Stimulated activated naive CD4-positive, alpha-beta T cell treated with Interleukin-2 at 50 U/mL for 16 hours (primary cell): ENCODE data around the gene KLHL29.

Experiments used
- DNase-seq: peaks from one replicate; lab custom pipeline; 2025; lab: John Stamatoyannopoulos, UW

KLHL29 gene

DNA sequence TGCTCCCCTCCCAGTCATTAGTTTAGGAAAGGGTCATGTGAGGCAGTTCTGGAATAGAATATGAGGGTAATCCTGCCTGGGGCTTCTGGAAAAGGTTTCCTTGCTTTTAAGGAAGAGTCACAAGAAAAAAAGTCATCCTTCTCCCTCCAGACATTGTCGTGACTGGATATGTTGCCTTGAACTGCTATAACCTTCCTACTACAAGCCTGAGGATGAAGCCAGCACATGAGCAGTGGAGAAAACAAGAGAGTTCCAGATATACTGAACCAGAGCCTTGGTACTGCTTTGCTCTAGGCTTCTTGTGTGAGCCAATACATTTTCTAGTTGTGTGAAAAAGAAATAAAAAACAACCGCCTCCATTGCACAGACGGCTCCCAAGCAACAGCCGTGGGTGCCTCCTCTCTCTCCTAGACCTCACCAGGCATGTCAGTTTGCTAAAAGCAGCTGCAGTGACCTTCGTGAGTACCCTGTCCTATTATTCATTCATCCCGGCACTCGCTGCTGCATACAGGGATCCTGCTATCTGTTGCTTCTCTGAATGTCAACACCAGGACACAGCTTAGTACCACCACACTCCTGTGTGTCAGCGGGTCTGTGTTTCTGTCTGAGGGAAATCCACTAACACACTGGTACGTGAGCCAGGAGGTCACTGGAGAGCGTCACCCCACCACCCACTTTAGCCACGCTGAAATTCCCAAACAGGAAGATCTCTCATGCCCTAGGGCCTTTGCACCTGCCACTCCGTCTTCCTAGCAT, 186.7 kb downstream of the KLHL29 start:
- DNase-seq, result no peak

DNA sequence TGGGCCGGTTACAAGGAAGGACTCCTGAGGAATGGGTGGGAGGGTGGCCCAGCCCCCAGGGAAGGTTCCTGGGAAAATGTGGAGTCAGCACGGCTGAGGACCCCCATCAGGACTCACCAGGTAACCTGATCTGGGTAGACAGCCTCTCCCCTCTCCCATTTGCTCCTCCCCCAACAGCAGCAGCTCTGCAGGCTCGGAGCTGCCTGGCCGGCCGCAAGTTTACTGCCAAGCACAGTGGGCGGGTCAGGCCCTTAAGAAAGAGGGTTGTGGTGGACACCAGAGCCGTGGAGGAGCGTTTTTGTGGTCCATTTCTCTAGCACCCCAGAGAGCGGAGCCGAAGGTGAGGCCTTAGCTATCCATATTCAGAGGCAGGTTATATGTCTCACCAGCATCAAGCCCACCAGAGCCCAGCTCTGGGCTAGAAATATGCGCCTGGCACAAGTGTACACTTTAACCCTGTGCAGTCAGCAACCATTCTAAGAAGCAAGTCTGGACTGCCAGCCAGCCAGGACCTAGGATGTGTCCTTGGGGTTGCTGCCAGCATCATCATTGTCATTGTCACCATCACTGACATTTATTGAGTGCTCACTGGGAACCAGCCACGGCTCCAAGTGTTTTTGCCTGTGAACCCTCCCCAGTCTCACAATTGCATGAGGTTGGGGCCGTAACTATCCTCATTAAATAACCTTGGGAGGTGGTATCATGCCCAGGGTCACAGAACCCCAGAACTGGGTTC, 190.1 kb downstream of the KLHL29 start:
- no peak for DNase-seq

DNA sequence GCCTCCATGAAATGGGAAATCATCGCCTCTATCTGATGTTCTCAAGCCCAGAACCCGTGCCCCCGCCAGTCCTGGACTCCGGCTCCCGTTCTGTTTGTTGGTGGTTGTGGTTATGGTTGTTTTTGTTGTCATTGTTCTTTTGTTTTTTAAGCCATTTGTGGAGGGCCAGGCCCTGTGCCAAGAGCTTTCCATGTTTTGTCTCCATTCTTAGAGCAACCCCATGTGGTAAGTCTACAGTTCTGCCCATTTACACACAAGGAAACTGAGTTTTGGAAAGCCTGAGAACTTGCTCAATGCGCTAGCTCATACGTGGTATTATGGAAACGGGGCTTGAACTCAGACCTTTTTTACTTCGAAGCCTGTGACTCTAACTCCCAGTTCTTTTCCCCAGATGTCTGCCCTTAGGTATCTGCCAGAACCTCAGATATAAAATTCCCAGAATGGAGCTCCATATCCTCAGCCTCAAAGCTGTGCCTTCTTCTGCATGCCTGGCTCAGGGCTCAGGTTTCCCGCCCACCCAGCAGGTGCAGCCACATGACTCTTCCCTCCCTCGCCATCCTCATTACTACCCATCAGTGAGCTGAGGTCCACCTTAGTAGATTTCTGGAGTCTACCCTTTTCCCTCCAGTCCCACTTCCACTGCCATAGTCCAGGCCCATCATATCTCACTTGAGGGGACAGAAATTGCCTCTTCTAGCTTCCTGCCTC, 194.1 kb downstream of the KLHL29 start:
- DNase-seq, result no peak

DNA sequence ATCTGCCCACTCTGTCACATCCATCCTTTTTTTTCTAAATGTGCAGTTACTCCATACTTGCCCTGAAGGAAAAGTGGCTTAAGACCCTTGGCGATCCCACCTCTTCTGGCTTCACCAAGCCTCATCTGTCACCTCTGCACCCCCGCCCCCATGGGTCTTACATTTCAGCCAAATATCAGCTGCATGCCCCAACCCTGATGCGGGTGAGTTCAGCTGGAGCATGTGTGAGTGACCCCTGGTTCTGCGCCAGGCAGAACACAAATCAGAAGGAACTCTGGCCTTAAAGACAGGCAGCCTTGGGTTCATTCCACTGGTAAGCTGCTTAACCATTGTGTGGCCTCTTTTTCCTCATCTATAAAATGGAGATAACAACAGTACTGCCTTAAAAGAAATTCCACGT, 194.7 kb downstream of the KLHL29 start:
- no peak for DNase-seq

DNA sequence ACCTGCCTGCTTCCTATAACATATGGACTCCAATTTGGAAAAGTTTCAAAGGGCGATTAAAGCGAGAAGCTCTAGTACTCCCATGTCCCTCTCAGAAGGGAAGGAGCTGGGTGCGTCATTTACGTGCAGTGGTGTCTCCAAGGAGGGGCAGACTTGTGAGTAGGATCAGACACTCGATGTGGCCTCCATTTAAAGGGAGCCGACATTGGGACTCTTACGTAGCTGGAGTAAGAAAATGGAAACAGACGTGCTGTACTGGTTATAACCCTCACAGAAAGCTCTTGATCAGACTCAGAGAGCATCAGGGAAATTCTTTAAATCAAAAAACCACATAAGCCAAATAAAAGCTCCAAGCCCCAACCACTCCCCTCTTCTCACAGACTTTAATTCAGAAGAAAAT, 198.5 kb downstream of the KLHL29 start:
- no peak for DNase-seq

DNA sequence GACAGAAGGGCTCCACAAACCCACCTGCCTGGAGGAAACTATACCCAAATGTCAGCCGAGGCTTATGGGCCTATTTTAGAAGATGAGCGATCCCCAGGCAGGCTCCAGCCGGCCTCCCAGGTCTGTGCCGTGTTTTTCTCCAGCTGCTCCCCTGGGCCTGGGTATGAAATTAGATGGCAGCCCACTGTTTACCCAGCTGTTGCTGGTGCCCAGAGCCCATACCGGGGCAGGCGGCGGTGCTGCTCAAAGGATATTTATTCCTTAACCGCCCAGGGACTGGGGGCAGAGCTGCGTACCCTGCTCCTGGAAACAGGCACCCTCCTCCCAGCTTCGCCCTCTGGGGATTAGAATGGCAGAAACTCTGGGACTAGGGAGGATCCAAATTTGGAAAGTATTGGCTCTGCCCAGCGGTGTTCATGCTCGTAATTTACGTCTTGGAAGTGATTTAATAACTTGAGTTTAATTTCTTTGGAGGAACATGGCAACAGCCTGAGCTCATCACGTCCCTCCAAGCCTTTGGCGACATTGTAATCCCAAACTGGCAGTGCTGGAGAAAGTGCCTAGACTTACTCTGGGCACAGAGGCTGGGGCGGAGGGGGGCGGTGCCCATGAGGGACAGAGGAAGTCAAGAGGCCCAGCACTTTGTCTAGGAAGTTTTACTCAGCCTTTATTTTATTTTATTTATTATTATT, 199.2 kb downstream of the KLHL29 start:
- no peak for DNase-seq

DNA sequence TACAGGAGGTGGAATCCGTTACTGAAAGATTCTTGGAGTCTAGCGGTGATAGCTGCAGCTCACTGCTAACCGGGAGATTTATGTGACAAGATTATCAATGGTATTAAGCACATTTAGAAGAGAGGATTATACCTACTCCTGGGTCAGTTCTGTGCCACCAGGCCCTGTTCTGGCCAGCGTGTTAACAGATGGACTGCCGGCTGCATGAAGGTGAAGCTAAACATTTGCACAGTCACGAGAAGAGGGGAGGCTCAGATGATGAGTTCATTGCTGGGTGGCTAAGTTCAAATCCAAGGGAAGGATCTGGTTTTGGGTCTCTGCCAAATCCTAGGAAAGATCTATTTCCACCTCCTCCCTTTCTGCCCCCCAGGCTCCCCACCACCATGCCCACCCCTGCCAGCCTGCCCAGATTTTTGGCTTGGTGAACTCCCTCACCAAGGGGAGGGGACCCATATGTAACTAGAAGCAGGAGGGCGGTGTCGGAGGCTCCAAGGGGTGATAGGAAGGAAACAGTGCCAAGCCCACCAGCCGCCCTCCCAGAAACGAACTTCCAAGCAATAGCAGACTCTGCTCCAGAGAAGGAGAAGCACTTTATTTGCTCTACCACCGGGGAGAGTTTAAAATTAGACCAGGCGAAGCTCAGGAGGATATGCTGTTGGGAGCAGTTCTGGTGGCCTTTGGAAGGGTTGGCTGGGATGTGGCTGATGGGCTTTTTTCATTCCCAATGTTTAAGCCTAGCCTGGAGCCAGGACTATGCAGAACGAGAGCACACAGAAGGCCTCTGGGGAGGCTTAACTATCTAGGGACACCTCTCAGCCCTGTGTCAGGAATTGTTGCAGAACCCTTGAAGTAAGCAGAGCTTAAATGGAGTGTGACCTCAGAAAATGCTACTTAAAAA, 200.5 kb downstream of the KLHL29 start:
- no peak for DNase-seq

DNA sequence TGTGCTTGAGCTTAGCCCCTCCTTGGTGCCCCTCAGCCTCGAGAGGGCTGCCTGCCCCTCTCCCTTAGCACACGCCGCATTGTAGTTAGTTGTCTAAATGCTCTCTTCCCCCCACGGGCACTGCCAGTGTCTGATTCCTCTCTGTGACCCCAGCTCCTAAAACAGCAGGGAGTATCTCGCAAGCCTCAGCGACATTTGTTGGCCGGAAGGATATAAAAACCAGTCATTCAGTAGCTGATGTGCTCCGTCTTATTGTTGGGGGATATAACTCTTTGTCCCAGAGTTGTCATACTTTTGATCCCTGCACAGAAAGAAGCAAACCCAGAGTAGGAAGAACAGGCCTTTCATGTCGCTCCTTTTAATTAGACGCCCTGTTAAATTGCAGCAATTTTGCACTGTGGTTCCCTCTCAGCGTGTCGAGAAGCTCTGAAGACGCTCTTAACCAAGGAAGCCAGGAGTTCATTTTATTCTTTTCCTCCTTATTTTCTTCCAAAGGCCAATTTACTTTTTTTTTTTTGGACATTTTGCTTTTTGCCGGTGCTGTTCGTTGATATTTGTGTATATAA, 201.8 kb downstream of the KLHL29 start:
- DNase-seq, result no peak

DNA sequence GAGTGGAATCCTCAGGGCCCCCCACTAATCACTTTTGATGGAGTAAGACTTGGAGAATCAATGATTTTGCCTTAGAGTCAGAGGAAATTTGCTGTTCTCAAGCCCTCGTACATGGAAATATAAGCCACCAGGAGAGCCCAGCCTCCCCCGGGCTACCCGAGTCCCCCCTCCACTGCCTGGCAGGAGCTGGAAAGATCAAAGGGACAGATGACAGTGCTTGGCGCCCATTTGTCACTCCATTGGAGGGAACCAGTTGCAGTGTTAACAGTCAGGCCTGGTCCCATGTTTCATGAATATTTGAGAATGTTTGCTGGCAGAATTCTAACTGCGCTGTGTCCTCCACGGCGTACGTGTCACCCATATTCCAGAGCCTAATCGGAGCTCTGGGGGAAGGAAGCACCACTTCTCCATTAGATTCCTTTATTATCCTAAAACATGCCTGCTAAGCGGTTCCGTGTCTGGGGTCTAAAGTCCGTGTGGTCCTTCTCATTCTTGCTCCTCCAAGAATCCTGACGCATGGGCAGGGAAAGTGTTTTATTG, 202.4 kb downstream of the KLHL29 start:
- no peak for DNase-seq

DNA sequence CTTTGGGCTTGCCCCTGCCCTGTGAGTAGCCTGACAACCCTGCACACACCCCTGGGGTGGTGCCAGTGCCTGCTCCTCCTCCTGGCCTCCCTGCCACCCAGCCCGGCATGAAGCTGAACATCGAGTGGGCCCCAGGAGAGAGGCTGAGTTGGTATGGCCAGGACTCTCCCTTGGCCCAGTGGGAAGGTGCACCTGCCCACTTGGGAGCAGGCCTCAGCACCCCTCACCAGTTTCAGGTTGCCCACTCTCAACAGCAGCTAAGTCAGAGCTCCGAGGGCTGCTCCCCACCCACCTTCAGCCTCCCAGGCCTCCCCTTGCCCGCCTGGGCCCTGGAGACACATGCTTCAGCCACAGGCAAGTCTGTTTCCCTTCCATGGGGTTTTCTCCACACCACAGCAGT, 203.1 kb downstream of the KLHL29 start:
- no peak for DNase-seq

DNA sequence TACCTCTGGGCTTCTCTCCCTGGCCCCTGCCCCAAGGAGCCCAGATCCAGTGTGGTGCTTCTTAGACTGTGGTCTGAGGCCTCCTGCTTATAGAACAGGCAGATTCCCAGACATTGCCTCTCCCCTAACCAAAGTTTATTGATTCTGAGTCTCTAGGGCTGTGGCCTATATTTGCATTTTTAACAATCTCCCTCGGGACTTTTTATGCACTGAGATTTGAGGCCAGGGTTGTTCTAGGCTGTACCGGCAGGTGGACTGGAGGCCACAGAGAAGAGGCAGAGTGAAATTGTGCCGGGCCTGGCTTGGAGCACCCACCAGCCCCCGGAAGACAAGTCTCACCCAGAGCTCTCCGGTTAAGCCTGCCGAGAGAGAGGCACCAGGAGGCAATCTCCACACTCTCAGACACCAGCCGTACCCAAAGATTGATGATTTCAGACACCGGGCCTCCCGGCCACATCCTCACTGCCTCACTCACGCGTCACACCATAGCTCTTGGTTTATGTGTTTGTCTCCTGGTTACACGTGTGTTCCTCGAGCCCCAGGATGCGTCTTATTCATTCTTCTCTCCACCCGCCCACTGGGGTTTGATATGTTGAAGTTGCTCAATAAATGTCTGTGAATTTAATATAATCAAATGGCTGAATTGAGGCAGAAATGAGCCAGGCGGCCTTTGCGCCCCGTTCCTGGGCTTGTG, 203.7 kb downstream of the KLHL29 start:
- DNase-seq, result no peak

DNA sequence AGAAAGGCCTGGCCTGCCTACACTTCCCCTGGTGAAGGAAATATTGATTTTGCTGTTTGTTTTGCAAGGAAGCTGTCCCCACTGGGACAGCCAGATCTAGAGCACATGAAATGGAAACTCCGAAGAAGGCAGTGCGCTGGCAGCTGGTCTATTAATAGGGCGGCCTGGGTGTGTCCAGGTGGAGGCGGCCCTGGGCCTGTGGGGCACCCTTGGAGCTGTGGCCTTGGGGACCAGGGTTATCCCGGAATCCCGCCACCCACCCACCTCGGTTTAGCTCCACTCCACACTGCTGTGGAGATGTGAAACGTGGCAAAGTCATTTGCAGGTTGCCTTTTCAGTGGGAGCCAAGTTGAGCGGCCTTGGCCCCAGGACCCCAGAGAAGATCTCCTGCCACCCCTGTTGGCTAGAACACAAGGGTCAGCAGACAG, 204.3 kb downstream of the KLHL29 start:
- no peak for DNase-seq

DNA sequence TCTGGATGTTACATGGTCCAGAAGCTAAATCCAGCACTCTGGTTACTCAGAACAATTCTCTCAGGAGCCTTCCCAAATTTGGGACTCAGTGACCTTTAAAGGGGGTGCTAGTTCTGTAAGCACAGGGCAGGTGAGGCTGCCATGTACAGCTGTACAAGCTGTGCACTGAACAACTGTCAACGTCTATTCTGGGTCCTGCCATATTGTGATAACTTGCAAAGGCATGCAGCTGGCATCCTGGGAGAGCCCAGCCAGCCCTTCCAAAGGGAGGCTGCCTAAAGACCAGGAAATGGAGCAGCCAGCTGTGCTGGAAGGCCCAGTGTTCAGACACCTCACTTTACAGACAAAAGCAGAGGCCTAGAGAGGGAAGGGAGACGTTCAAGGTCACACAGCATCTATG, 204.8 kb downstream of the KLHL29 start:
- no peak for DNase-seq

DNA sequence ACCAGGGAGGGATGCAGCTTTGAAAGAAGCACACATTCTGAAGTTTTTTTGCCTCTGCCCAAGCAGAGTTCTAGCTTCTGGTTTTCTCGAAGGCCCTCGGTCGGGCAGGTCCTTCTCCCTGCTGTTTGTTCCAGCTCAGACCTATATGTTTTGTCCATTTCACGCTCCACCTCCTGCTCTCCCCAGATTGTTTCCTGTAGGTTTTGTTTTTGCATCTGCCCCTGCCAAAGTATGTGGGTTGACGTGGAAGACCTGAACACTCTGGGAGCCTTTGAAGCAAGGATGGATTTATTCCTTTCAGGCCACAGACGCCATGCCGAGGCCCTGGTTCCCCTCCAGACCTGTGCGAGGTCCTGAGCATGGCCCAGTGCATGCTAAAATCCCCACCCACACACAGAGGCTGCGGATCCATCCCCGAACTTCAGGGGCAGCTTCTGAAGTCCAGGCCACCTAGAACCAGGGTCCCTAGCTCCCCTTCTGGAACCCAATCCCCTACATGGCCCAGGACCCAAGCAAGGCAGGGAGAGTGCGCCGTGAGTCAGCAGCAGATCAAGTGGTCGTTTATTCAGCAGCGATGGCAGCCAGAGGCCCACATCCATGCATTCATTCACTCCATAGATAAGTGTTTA, 205.4 kb downstream of the KLHL29 start:
- no peak for DNase-seq

DNA sequence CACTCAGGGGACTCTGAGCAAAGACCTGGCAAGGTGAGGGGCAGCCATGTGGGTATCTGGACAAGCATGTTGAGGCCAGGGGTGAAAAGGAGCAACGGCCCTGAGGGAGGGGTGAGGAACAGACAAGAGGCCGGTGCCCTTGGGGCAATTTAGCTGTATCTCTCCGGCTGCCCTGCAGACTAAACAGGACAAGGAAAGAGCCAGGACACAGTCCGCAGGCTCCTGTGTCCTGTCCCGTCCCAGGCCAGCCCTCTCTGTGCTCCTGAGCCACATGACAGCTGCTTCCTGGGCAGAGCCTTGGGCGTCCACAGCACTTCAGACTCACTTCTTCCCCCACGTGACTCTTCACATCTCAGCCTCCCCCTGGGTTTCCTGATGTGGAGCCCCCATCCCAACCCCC, 206.1 kb downstream of the KLHL29 start:
- no peak for DNase-seq

DNA sequence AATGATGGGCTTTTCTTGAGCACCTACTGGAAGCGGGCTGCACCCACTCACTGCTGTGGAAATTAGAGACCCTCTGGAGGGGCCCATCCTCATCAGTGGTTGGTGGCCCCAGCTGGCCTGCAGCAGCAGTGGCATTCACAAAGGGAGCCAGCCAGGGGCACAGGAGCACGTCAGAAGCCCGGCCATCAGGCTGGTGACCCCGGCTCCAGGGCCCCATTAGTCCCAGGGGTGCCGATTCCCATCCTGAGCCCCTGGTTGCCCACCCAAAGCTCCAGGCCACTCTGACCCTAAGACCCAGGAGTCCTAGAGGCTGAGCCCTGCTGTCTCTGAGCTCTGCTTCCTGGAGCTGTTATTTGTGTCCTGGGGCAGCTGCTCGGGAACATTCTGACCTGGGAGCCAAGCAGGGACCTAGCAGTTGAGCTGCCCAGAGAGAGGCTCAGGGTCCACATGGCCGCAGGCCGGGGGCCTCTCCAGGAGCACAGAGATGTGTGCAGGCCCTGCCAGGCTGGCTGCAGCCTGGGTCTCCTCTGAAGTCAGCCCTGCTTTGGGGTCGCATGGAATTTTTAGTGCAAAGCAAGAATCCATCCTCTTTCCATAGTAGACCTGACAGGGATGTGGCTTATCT, 207.2 kb downstream of the KLHL29 start:
- DNase-seq, result no peak

DNA sequence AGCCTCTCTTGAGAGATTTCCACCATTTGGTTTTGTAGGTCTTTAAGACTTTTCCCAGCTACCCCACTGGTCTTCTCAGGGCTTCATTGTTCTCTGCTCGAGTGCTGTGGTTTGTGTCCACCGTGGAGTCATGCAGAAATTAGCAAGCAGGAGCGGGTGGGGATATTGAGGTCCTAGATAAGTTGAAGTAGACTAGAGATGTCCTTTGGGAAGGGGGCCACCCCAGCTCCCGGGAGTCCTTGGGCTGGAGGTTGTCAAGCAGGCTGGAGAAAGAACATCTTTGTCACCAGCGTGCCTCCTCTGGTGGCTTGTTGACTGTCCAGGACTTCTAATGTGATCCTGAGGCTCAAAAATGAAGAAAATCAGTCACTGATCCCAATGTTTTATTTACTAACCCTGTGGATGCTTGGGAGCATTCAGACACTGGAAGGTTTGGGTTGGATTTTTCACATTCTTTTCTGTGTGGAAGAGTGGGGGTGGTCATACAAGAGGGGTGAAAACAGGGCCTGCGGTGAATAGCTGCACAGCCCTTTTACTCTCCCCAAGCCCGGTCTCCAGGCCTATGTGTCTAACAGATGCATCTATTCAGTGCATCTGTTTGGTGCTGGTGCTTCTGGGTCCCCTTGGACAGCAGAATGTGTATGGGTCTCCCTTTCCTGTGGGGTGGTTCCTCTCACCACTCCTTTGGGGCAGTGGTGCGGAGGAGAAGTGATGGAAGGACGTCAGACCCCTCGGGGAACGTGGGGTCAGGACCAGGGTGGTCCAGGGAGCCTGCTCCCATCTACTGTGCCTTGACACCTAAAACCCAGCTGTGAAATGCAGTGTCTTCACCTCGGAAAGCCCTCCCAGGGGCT, 208.1 kb downstream of the KLHL29 start:
- no peak for DNase-seq

DNA sequence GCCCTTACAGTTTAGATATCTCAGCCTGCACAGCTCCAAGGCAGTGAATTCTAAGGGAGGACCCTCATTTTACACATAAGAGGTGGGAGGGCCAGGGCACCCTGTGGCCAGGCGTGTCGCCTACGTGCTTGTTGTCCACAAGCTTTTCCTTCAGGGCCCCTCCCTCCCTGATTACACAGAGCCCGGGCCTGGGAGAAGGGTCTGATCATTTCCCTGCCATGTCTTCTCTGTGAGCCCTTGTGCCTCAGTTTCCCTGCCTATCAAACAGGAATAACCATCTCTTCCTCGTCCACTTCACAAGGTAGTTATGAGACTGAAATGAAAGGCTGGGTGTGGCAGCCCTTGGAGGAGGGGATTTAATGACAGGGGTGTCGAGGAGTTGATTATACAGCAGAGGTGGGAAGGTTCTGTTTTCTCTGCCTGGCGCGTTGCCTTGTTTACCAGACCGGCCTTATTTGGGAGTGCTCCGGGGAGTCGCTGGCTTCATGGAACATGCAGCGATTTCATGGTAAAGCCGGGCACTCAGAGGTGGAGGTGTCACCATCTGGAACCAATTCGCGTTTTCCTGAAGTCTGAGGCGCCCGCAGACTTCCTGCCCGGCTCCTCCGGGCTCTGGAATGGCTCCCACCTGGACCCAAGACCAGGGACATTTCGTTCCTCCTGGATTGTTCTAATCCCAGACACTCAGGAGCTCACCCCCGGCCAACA, 208.9 kb downstream of the KLHL29 start:
- no peak for DNase-seq
